Hepatocyte (in vitro differentiated cells): ENCODE measurements around the gene SLC44A5.

Experiments
- CTCF ChIP-seq: fragments of 200-600 bp; sonication (generic); IDR thresholded peaks from 2 replicates; pipeline ENCODE4 v1.5.1; 2016; ENCODE audit warnings: antibody characterized with exemption, mild to moderate bottlenecking; ENCODE audit not compliant: poor library complexity
- EZH2phosphoT487 ChIP-seq: fragments of 200-600 bp; sonication (generic); IDR thresholded peaks from one replicate; pipeline ENCODE4 v1.6.1; 2018; ENCODE audit warnings: antibody characterized with exemption, mild to moderate bottlenecking, low read depth, moderate library complexity; ENCODE audit not compliant: unreplicated experiment, severe bottlenecking

GRCh38 chr1:75589637-75590036, 21.3 kb downstream of the SLC44A5 start:
- TF ChIP-seq CTCF (no peak), EZH2phosphoT487 (no peak)
